Measurements from ENCODE around the gene VAT1L.

GRCh38 chr16:77749415-77749814, 38.9 kb upstream of the VAT1L start:
- TF ChIP-seq EP300 (IDR thresholded peaks at IDR 0.05; ENCODE audit: borderline replicate concordance) = no peak
- TF ChIP-seq YY1 (IDR thresholded peaks at IDR 0.05; ENCODE audit: low read depth) = no peak
- no peak for TF ChIP-seq REST (IDR thresholded peaks at IDR 0.05; ENCODE audit: low read depth)
- no peak for TF ChIP-seq NFIC (IDR thresholded peaks at IDR 0.05)
- no peak for TF ChIP-seq CEBPB (IDR thresholded peaks at IDR 0.05)
- no peak for TF ChIP-seq TCF12 (IDR thresholded peaks at IDR 0.05; ENCODE audit: low read depth)
- no peak for TF ChIP-seq TAF1 (IDR thresholded peaks at IDR 0.05; ENCODE audit: low read depth)
- TF ChIP-seq USF1 (IDR thresholded peaks at IDR 0.05) = no peak
- TF ChIP-seq, protein P1, sequence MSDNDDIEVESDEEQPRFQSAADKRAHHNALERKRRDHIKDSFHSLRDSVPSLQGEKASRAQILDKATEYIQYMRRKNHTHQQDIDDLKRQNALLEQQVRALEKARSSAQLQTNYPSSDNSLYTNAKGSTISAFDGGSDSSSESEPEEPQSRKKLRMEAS (IDR thresholded peaks at IDR 0.05) = no peak
- TF ChIP-seq RAD21 (IDR thresholded peaks at IDR 0.05; ENCODE audit: low read depth) = no peak
- no peak for TF ChIP-seq CREB1 (IDR thresholded peaks at IDR 0.05; ENCODE audit: low read depth)
- no peak for TF ChIP-seq TEAD4 (IDR thresholded peaks at IDR 0.05)
- no peak for TF ChIP-seq EGR1 (IDR thresholded peaks at IDR 0.05)
